ENCODE measurements around the gene NOX3. TPM values are rescaled to one million over a fixed set of nuclear protein-coding genes. Genes with fewer than 3 reads are reported as not detected.

Gene NOX3
- total RNA-seq, 4 donors from 2014 or later = not detected

GRCh38 chr6:155352130-155352420, 103.6 kb downstream of the NOX3 start:
- no peak overlapping the region for H3K27ac ChIP-seq
- no peaks in the 10 kb centered on the region for H3K9me3 ChIP-seq
- H3K36me3 ChIP-seq = no peaks in the 10 kb centered on the region
- DNase-seq = peak; percentile 53 to 58
- 28 to 53% methylated on average over 4 of the region's 4 CpGs for WGBS, 2 donors
- H3K4me1 ChIP-seq = peaks cover 3 to 21% of the 10 kb centered on the region in 2 donors
- no peak overlapping the region for H3K4me3 ChIP-seq (replicated peaks in 1 of 3)
- no peaks in the 10 kb centered on the region for H3K27me3 ChIP-seq
- intact Hi-C loops (cut with DNase I) = no loop called here
- TF ChIP-seq POLR2A (IDR thresholded peaks at IDR 0.05) (no peak), CTCF (IDR thresholded peaks at IDR 0.05) (no peak)

DNA sequence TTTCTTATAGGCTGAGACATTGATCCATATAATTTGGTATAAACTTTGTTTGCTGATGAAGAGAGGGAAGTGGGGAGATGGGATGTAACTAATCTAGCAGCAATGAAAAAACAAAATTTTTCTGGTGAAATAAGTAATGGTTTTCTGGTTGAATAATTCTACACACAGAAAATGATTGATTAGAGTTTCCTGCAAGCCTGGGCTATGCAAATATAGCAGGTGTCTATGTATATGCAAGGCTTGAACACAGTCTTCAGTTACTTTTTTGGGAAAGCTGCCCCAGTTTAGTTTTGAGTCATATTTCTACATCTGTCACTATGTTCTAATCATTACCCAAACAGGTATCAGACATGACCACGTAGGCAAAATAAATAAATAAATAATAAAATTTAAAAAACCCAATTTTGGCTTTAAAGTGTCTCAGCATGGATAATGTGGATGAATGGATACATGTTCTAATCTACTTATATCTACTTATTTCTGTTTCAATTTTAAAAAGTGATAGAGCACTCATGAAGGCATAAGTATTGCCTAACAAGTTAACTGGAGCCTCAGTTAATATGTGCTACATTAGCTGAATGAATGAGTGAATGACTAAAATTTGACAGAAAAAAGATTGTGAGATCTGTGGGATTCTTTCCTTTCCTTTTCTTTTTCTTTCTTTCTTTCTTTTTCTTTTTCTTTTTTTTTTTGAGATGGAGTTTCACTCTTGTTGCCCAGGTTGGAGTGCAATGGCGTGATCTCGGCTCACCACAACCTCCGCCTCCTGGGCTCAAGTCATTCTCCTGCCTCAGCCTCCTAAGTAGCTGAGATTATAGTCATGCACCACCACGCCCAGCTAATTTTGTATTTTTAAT, 104.1 kb downstream of the NOX3 start:
- H3K4me3 ChIP-seq (replicated peaks in 1 of 3) = no peak overlapping the region
- TF ChIP-seq CTCF (IDR thresholded peaks at IDR 0.05) (no peak), POLR2A (IDR thresholded peaks at IDR 0.05) (no peak)
- H3K27ac ChIP-seq = no peak overlapping the region
- no peaks in the 10 kb centered on the region for H3K9me3 ChIP-seq
- peaks cover 3 to 21% of the 10 kb centered on the region in 2 donors for H3K4me1 ChIP-seq
- H3K36me3 ChIP-seq = no peaks in the 10 kb centered on the region
- WGBS, 2 donors = 85 to 88% methylated on average over 5 of the region's 5 CpGs
- intact Hi-C loops (cut with DNase I) = no loop called here
- no peaks in the 10 kb centered on the region for H3K27me3 ChIP-seq
- no peak for DNase-seq

GRCh38 chr6:155349956-155350355, 105.7 kb downstream of the NOX3 start:
- Histone ChIP-seq H3K27ac (no peak overlapping the region), H3K9me3 (no peaks in the 10 kb centered on the region), H3K27me3 (no peaks in the 10 kb centered on the region), H3K4me1 (peaks cover 3 to 21% of the 10 kb centered on the region in 2 donors), H3K36me3 (no peaks in the 10 kb centered on the region), H3K4me3 (replicated peaks in 1 of 3) (no peak overlapping the region)
- peak; percentile 45 to 59 for DNase-seq
- intact Hi-C loops (cut with DNase I) = no loop called here
- WGBS, 2 donors = 44 to 56% methylated on average over 6 of the region's 6 CpGs
- no peak for TF ChIP-seq POLR2A (IDR thresholded peaks at IDR 0.05)

GRCh38 chr6:155349129-155349528, 106.5 kb downstream of the NOX3 start:
- Histone ChIP-seq H3K36me3 (no peaks in the 10 kb centered on the region), H3K4me3 (replicated peaks in 1 of 3) (no peak overlapping the region), H3K27me3 (no peaks in the 10 kb centered on the region), H3K4me1 (peaks cover 3 to 21% of the 10 kb centered on the region in 2 donors), H3K27ac (no peak overlapping the region), H3K9me3 (no peaks in the 10 kb centered on the region)
- no peak for DNase-seq
- TF ChIP-seq CTCF (IDR thresholded peaks at IDR 0.05) (no peak), POLR2A (IDR thresholded peaks at IDR 0.05) (no peak)
- intact Hi-C loops (cut with DNase I) = no loop called here
- WGBS, 2 donors = 100% methylated on average over 2 of the region's 2 CpGs

DNA sequence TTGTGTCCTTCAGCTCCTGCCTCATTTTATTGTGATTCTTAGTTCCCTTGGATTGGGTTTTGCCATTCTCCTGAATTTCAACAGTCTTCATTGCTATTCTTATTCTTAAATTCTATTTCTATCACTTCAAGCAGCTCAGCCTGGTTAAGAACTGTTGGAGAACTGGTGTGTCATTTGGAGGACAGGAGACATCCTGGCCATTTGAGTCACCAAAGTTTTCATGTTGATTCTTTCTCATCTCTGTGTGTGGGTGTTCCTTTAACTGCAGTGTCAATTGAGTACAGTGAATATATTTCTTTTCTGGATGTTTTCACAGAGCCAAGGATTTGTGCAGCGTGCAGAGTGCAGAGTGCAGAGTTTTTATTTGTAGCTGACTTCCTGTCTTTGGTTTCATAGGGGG, 107.8 kb downstream of the NOX3 start:
- H3K36me3 ChIP-seq = no peaks in the 10 kb centered on the region
- intact Hi-C loops (cut with DNase I) = no loop called here
- WGBS, 2 donors = 86 to 92% methylated on average over 1 of the region's 1 CpG
- TF ChIP-seq CTCF (IDR thresholded peaks at IDR 0.05) (no peak), POLR2A (IDR thresholded peaks at IDR 0.05) (no peak)
- no peak overlapping the region for H3K27ac ChIP-seq
- peaks cover 3 to 13% of the 10 kb centered on the region in 2 donors for H3K4me1 ChIP-seq
- DNase-seq = no peak
- H3K27me3 ChIP-seq = no peaks in the 10 kb centered on the region
- H3K4me3 ChIP-seq (replicated peaks in 1 of 3) = no peak overlapping the region
- no peaks in the 10 kb centered on the region for H3K9me3 ChIP-seq
